HS-5 (cell line): ENCODE data around the gene REV1.
"Not testable (repeated sequence)": the region's sequence is repeated elsewhere in the genome, so short reads cannot be mapped to it uniquely, and the experiment has no call there.

ENCODE experiments used
- DNase-seq: peaks from one replicate; pipeline ENCODE4 v3.0.0-alpha.2; 2012; ENCODE audit warnings: low read depth

REV1 gene

DNA sequence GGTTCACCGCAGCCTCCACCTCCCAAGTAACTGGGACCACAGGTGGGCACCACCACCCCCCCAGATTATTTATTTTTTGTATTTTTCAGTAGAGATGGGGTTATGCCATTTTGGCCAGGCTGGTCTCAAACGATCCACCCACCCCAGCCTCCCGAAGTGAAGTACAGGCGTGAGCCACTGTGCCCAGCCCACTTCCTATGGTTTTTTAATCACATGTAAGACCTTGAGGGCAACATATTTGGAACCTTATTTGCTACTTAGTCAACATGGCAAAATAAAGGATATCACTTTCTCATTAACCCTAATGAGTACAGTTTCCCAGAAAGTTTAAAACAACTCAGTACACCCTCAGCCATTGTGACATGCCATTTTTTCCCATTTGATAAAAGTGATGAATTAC is 88.0 kb downstream of the REV1 start:
- DNase-seq = no peak

DNA sequence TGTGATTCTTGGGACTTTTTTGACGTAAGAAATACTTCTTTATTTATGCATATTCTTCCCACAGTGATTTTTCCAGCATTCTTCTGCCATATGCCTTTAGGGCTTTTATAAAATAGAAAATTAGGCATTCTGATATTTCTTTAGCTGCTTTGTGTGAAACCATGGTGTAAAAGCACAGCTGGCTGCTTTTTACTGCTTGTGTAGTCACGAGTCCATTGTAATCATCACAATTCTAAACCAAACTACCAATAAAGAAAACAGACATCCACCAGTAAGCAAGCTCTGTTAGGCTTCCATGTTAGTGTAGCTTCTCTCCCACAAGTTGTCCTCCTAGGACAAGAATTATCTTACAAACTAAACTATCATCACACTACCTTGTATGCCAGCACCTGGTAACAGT is 90.0 kb downstream of the REV1 start:
- no peak for DNase-seq

- no peak for DNase-seq
These were observed 90.8 kb downstream of the REV1 start for GRCh38 chr2:99399063-99399462.

DNA sequence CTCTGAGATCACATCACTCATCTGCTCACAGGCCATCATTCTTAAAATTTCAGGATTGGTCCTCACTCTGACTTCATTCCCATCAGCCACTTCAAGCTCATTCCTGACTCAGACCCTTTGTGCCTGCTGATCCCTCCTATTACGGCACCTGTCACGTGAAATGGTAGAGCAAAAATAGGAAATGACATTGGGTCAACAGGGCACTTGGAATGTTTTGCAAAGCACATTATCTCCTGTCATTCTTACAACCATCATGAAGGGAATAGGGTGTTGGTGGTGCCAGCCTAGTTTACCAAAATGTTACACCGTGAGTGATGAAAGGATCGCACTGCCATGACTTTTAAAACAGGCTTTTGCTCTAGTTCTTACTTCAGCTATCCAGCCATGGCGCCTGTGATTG is 91.5 kb downstream of the REV1 start:
- DNase-seq = no peak

DNA sequence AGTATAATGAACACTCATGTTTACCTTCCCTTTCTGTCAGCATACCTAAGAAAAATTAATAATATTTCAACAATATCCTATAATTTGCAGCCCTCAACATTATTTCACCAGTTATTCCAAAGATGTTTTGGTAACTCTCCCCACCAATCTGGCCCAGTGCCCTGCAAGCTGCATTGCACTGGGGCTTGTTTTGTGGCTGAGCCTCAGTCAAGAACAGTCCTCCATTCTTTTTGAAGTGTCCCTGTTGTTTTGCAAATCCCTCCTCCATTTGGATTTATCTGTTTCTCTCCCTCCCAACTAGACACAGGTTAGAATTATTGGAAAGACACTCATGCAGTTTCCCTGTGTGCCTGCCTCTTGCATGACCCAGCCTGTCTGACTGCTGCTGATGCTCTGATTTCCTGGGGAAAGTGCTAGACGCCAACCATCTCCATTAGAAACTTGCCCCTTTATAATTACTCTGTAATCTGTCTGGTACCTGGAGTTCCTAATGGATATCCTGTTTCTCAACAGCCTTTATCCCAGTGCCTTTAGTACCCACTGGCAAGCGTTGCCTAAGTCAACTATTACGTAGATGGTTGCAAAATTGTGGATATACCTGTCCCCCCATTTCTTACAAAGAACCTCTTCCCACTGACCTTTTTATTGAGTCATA is 92.4 kb downstream of the REV1 start:
- no peak for DNase-seq

DNA sequence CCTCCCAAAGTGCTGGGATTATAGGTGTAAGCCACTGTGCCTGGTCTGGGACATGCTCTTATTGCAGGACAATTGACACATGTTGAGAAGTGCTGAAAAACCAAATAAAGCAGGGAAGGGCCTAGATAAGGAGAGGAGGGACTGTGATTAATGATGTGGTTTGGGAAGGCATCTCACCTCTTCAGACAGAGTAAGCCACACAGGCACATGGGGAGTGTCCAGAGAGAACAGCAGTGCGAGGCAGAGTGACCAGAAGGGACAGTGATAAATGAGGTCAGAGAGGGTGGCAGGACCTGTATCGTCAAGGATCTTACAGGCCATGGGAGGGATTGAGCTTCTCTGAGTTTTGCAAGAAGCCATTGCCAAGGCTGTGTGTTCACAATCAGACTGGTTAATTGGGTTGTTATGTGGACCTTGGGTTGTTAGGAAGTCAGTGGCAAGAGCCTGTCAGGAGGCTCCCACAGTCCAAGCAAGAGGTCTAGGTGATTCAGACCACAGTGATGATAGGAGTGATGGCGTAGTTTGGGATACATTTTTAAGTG is 94.2 kb downstream of the REV1 start:
- DNase-seq = no peak

GRCh38 chr2:99389946-99390345 is 99.9 kb downstream of the REV1 start:
- DNase-seq = no peak

GRCh38 chr2:99389371-99389770 is 100.4 kb downstream of the REV1 start:
- peak; percentile 33 for DNase-seq

DNA sequence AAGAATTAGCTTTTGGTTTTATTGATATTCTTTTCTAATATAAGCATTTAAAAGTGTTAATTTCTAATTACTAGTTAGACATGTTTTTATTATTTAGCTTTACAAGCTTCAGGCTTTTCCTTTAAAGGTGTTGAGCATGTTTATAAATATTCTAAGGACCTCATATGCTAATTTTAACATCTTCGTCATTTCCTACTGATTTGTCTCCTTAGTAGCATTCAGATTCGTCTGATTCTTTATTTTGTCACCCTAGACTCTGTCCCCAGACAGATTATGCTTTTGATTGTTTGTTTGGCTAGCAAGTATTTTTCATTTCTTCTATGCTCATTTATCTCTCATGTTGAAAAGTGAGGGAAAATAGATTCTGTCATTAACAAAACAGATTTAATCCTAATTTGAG is 100.9 kb downstream of the REV1 start:
- no peak for DNase-seq

DNA sequence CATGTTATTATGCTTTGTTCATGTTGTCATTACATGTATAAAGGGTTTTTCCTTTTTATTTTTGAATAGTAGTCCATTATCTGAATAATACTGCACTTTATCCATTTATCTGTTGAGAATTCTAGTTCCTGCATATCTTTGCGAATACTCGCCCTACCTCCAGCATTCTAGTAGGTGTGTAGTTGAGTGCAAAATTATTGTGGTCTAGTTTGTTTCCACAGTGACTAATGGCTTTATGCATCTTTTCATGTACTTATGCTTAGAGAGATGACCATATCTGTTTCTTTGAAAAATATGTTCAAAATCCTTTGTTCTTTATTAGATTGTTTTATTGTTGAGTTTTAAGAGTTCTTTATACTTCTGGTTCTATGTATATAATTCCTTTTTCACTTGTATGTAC is 103.8 kb downstream of the REV1 start:
- DNase-seq = no peak

- DNase-seq = no peak
These were observed 107.7 kb downstream of the REV1 start for GRCh38 chr2:99382143-99382542.

DNA sequence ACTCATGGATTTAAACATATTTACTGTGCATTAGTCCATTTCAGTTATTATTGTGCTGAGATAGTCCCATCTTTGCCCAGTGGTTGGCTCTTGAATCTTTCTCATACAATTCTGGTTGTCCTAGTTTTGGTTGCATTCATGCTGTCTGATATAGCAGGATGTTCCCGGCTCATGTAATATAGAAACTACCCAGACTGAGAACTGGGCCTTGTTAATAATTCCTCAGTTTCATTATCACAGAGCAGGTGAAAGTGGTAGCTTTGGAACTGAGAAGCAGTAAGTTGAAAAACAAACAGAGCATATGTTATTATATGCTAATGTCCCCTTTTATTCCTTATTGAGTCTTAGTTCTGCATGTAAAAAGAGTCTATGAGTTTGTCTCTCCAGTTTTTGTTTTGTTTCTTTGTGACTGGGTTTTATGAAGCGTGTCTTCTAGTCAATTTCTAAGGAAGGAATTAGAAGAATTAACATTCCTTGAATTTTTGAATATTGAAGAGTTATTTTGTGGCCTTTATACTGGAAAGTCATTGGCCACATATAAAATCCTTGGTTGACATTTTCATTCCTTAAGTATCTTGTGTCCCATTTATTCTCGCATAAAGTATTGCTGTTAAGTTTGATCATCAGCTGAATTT is 109.3 kb downstream of the REV1 start:
- no peak for DNase-seq

- no peak for DNase-seq
These were observed 111.9 kb downstream of the REV1 start for GRCh38 chr2:99377879-99378278.

DNA sequence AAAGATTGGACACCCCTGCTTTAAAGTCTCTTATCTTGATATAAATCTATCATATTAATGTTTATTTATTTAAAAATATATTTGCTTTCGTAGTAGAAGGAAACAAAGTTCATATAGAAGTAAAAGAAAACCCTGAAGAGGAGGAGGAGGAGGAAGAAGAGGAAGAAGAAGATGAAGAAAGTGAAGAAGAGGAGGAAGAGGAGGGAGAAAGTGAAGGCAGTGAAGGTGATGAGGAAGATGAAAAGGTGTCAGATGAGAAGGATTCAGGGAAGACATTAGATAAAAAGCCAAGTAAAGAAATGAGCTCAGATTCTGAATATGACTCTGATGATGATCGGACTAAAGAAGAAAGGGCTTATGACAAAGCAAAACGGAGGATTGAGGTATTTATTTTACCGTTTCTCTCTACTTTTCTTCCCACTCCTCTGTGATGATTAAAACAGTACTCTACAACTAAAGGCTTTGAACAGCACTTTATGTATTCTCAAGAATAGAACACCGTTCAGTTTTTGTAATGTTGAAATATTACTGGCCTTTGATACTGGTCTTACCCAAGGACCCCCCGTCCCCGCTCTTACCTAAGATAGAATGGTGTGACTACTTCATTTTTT is 113.5 kb downstream of the REV1 start:
- DNase-seq = no peak

DNA sequence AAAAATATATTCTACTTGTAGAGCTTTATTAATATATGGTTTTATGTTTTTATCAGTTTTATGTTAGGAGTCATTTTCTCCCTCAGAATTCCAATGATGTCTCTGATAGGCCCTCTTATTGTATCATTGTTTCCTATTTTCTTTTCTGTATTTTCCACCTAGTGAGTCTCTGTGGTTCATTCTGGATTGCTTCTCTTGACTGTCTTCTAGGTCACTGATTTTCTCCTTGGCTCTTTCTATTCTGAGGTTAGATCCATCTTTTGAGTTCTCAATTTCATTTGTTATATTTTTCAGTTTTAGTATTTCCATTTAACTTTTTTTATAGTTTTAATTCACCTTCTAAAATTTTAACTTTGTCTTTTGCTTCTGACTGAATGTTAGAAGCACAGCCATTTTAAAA is 115.1 kb downstream of the REV1 start:
- no peak for DNase-seq

GRCh38 chr2:99373144-99373543 is 116.7 kb downstream of the REV1 start:
- DNase-seq = no peak

- DNase-seq = not testable (repeated sequence)
These were observed 121.0 kb downstream of the REV1 start for GRCh38 chr2:99368854-99369253.

DNA sequence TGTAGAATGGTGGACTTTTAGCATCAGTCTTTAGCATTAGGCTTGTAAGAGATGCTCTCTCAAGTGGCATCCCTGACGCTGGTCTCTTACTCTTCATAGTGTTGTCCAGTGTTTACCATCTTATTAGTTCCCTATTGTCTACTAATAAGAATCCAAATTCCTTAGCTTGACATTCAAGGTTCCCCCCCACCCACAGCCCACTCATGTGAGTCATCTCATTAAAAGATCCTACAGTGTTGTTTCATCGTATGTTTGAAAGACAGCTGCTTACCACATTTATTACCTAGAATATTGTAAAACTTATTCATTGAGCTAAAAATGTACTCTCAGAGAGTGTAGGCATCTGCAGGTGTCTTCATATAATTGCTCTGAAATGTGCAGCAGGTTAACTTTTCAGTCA is 124.2 kb downstream of the REV1 start:
- no peak for DNase-seq

DNA sequence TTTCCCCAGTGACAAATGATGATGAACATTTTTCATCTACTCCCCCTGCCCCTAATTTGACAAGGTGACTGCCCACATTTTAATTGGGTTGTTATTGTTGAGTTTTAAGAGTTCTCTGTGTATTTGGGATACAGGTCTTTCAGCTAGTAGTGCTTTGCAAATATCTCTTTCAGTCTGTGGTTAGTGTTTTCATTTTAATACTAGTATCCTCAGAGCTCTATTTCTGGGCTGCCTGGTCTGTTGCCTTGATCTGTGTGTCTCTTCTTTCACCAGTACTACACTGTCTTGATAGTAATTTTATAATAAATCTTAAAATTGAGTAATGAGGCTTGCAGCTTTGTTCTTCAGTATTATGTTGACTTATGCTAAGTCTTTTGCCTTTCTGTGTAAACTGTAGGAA is 133.0 kb downstream of the REV1 start:
- DNase-seq = no peak

DNA sequence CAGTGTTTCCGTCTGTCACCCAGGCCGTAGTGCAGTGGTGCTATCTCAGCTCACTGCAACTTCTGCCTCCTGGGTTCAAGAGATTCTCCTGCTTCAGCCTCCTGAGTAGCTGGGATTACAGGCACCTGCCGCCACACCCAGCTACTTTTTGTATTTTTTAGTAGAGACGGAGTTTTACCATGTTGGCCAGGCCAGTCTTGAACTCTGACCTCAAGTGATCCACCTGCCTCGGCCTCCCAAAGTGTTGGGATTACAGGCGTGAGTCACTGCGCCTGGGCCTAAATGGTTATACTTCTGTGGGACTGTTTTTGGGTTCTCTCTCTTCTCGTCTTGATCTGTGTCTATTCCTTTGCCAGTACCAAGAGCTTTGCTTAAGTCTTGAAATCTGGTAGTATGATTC is 135.0 kb downstream of the REV1 start:
- DNase-seq = not testable (repeated sequence)

DNA sequence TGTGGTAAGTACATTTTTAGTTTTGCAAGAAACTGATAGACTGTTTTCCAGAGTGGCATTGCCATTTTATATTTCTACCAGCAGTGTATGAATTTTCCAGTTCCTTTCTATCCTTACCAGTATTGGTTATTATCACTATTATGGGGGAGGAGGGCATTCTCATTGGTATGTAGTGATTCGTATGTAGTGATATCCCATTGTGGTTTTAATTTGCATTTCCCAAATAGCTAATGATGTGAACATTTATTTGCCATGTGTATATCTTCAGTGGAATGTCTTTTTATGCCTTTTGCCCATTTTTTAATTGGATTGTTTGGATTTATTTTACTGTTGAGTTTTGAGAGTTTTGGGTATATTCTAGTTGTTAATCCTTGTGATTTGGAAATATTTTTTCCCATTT is 135.7 kb downstream of the REV1 start:
- peak; percentile 82 for DNase-seq
